ENCODE results near the gene SMTNL2. TPM values are rescaled to one million over a fixed set of nuclear protein-coding genes. Genes with fewer than 3 reads are reported as not detected.

SMTNL2 gene
- total RNA-seq, 1 experiment from 2014 or later: not detected

DNA sequence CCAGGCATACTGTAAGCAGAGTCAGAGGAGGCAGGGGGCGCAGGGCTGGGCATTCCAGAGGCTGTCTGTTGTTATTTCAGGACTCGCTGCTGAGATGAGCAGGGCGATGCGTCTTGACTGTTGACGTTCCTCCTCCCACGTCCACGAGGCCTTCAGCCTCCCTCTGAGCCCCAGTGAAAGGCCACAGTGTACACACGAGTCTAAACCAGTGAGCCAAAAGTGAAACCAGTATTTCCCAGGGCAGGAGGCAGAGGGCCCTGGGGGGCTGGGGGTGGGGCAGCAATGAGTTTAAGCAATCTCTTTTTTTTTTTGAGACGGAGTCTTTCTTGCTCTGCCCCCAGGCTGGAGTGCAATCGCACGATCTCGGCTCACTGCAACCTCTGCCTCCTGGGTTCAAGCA is 21.5 kb downstream of the SMTNL2 start:
- Histone ChIP-seq H3K79me2 (ENCODE audit: low read length) (no peaks in the 10 kb centered on the region), H3K9ac (ENCODE audit: low read length) (no peak overlapping the region), H3K36me3 (ENCODE audit: low read depth, low read length) (no peaks in the 10 kb centered on the region), H3F3A (ENCODE audit: low read length, unreplicated experiment) (no peaks in the 10 kb centered on the region), H4K20me1 (ENCODE audit: low read length) (no peaks in the 10 kb centered on the region), H3K27ac (ENCODE audit: low read length) (no peak overlapping the region), H3K27me3 (ENCODE audit: low read length) (peaks cover 23% of the 10 kb centered on the region; the same call in 1 of the 2 replicates), H3K9me2 (replicated peaks; ENCODE audit: low read length) (no peaks in the 10 kb centered on the region), H3K4me2 (ENCODE audit: low read length) (no peak overlapping the region), H3K4me3 (ENCODE audit: low read length) (no peak overlapping the region), H3K4me1 (ENCODE audit: insufficient read depth, low read length) (no peaks in the 10 kb centered on the region), H2AFZ (ENCODE audit: low read length) (no peak overlapping the region), H3K9me3 (ENCODE audit: low read length) (no peaks in the 10 kb centered on the region)
- TF ChIP-seq, protein P1, sequence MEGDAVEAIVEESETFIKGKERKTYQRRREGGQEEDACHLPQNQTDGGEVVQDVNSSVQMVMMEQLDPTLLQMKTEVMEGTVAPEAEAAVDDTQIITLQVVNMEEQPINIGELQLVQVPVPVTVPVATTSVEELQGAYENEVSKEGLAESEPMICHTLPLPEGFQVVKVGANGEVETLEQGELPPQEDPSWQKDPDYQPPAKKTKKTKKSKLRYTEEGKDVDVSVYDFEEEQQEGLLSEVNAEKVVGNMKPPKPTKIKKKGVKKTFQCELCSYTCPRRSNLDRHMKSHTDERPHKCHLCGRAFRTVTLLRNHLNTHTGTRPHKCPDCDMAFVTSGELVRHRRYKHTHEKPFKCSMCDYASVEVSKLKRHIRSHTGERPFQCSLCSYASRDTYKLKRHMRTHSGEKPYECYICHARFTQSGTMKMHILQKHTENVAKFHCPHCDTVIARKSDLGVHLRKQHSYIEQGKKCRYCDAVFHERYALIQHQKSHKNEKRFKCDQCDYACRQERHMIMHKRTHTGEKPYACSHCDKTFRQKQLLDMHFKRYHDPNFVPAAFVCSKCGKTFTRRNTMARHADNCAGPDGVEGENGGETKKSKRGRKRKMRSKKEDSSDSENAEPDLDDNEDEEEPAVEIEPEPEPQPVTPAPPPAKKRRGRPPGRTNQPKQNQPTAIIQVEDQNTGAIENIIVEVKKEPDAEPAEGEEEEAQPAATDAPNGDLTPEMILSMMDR (conservative IDR thresholded peaks at IDR 0.05; ENCODE audit: low read depth, low read length): no peak
- TF ChIP-seq EZH2 (IDR thresholded peaks at IDR 0.05; ENCODE audit: low read length, unreplicated experiment): no peak
- TF ChIP-seq EZH2phosphoT487 (IDR thresholded peaks at IDR 0.05; ENCODE audit: borderline replicate concordance, low read length): no peak
- CTCF ChIA-PET: no interaction called here
- DNase-seq: no peak
- no TSS peak for BruUV-seq (replicated peaks)
- ATAC-seq: no peak
- intact Hi-C loops (cut with micrococcal nuclease): no loop called here
- POLR2A ChIA-PET (ENCODE audit: unreplicated experiment): no interaction called here

- Histone ChIP-seq H3K9ac (ENCODE audit: low read length) (no peak overlapping the region), H3K9me2 (replicated peaks; ENCODE audit: low read length) (no peaks in the 10 kb centered on the region), H3K27ac (ENCODE audit: low read length) (no peak overlapping the region), H3K4me2 (ENCODE audit: low read length) (no peak overlapping the region), H3K9me3 (ENCODE audit: low read length) (no peaks in the 10 kb centered on the region), H2AFZ (ENCODE audit: low read length) (no peak overlapping the region), H3K4me3 (ENCODE audit: low read length) (no peak overlapping the region), H3K79me2 (ENCODE audit: low read length) (no peaks in the 10 kb centered on the region), H3F3A (ENCODE audit: low read length, unreplicated experiment) (no peaks in the 10 kb centered on the region), H3K4me1 (ENCODE audit: insufficient read depth, low read length) (no peaks in the 10 kb centered on the region), H4K20me1 (ENCODE audit: low read length) (no peaks in the 10 kb centered on the region), H3K27me3 (ENCODE audit: low read length) (peaks cover 23% of the 10 kb centered on the region; the same call in 1 of the 2 replicates), H3K36me3 (ENCODE audit: low read depth, low read length) (no peaks in the 10 kb centered on the region)
- POLR2A ChIA-PET (ENCODE audit: unreplicated experiment): no interaction called here
- ATAC-seq: no peak
- CTCF ChIA-PET: no interaction called here
- intact Hi-C loops (cut with micrococcal nuclease): no loop called here
- BruUV-seq (replicated peaks): no TSS peak
- TF ChIP-seq, protein P1 (conservative IDR thresholded peaks at IDR 0.05; ENCODE audit: low read depth, low read length): no peak
- TF ChIP-seq EZH2phosphoT487 (IDR thresholded peaks at IDR 0.05; ENCODE audit: borderline replicate concordance, low read length): no peak
- no peak for TF ChIP-seq EZH2 (IDR thresholded peaks at IDR 0.05; ENCODE audit: low read length, unreplicated experiment)
- no peak for DNase-seq
Observed at GRCh38 chr17:4607261-4607741, 23.0 kb downstream of the SMTNL2 start.

- Histone ChIP-seq H3K4me2 (ENCODE audit: low read length) (no peak overlapping the region), H3K27me3 (ENCODE audit: low read length) (peaks cover 23% of the 10 kb centered on the region; the same call in 1 of the 2 replicates), H3K79me2 (ENCODE audit: low read length) (no peaks in the 10 kb centered on the region), H3K9me2 (replicated peaks; ENCODE audit: low read length) (no peaks in the 10 kb centered on the region), H3K27ac (ENCODE audit: low read length) (no peak overlapping the region), H3K9ac (ENCODE audit: low read length) (no peak overlapping the region), H3K4me1 (ENCODE audit: insufficient read depth, low read length) (no peaks in the 10 kb centered on the region), H3K4me3 (ENCODE audit: low read length) (no peak overlapping the region), H3K36me3 (ENCODE audit: low read depth, low read length) (no peaks in the 10 kb centered on the region), H3K9me3 (ENCODE audit: low read length) (no peaks in the 10 kb centered on the region), H3F3A (ENCODE audit: low read length, unreplicated experiment) (no peaks in the 10 kb centered on the region), H2AFZ (ENCODE audit: low read length) (no peak overlapping the region), H4K20me1 (ENCODE audit: low read length) (no peaks in the 10 kb centered on the region)
- ChIA-PET POLR2A (ENCODE audit: unreplicated experiment) (no interaction called here), CTCF (no interaction called here)
- DNase-seq (no peak), ATAC-seq (no peak)
- TF ChIP-seq EZH2phosphoT487 (IDR thresholded peaks at IDR 0.05; ENCODE audit: borderline replicate concordance, low read length) (no peak), EZH2 (IDR thresholded peaks at IDR 0.05; ENCODE audit: low read length, unreplicated experiment) (no peak)
- TF ChIP-seq, protein P1 (conservative IDR thresholded peaks at IDR 0.05; ENCODE audit: low read depth, low read length): no peak
- intact Hi-C loops (cut with micrococcal nuclease): no loop called here
- no TSS peak for BruUV-seq (replicated peaks)
Observed at GRCh38 chr17:4607773-4608187, 23.5 kb downstream of the SMTNL2 start.

All from PC-3 (cell line).